CD4-positive, alpha-beta memory T cell (primary cell): ENCODE data around the gene MLLT3. TPM values are rescaled to one million over a fixed set of nuclear protein-coding genes. Genes with fewer than 3 reads are reported as not detected.

Source experiments
- CTCF ChIA-PET: fragments of 350-600 bp; sonication (Branson Sonifier 250); formaldehyde crosslinking; loops from one replicate; lab custom pipeline; 2021; ENCODE audit warnings: inconsistent platforms; ENCODE audit not compliant: partially characterized antibody; lab: Charles Lee
- POLR2A ChIA-PET: fragments of 350-600 bp; sonication (Branson Sonifier 250); formaldehyde crosslinking; loops from one replicate; lab custom pipeline; 2021; ENCODE audit not compliant: partially characterized antibody; lab: Charles Lee
- DNase-seq, 5 donors: peaks; one replicate each; pipeline versions ENCODE4 v3.0.0 to v3.0.0-alpha.2; 2020 to 2022; ENCODE audit warnings: mixed read lengths in 1 of 5
- H3K27ac ChIP-seq: one replicate; pipeline ENCODE4 v1.7.0; 2013; ENCODE audit warnings: low read depth, low read length
- H3K27me3 ChIP-seq: 2 replicates; pipeline ENCODE4 v1.7.0; 2013; ENCODE audit warnings: mild to moderate bottlenecking, low read length, moderate library complexity; ENCODE audit not compliant: insufficient read depth
- H3K36me3 ChIP-seq: 2 replicates; pipeline ENCODE4 v1.7.0; 2013; ENCODE audit warnings: mild to moderate bottlenecking, low read length, moderate library complexity; ENCODE audit not compliant: insufficient read depth
- H3K4me1 ChIP-seq: 2 replicates; pipeline ENCODE4 v1.7.0; 2013; ENCODE audit warnings: mild to moderate bottlenecking, low read length, moderate library complexity; ENCODE audit not compliant: insufficient read depth
- H3K4me3 ChIP-seq, 2 donors: one replicate each; pipeline ENCODE4 v1.7.0; 2013; ENCODE audit warnings: low read length in 2 of 2, mild to moderate bottlenecking in 1 of 2
- H3K9me3 ChIP-seq, 2 donors: one replicate each; pipeline ENCODE4 v1.7.0; 2013; ENCODE audit warnings: low read length in 2 of 2, control low read depth in 1 of 2; ENCODE audit not compliant: control insufficient read depth in 1 of 2
- H3K27ac Mint-ChIP-seq, 7 donors: one replicate each; pipeline ENCODE4 v1.8.0; 2020 to 2021; ENCODE audit warnings: mixed read lengths in 7 of 7, mild to moderate bottlenecking in 6 of 7, inconsistent platforms in 3 of 7, moderate library complexity in 3 of 7
- H3K27me3 Mint-ChIP-seq, 2 donors: one replicate each; pipeline ENCODE4 v1.8.0; 2020 to 2021; ENCODE audit warnings: mixed read lengths in 2 of 2
- H3K36me3 Mint-ChIP-seq, 2 donors: one replicate each; pipeline ENCODE4 v1.8.0; 2020 to 2021; ENCODE audit warnings: mixed read lengths in 2 of 2, inconsistent platforms in 1 of 2, mild to moderate bottlenecking in 1 of 2
- H3K4me1 Mint-ChIP-seq, 4 donors: one replicate each; pipeline ENCODE4 v1.8.0; 2020 to 2021; ENCODE audit warnings: mixed read lengths in 4 of 4, mild to moderate bottlenecking in 1 of 4
- H3K4me3 Mint-ChIP-seq, 8 donors: one replicate each; pipeline ENCODE4 v1.8.0; 2020 to 2021; ENCODE audit warnings: mixed read lengths in 8 of 8, mild to moderate bottlenecking in 7 of 8, moderate library complexity in 6 of 8, inconsistent platforms in 3 of 8
- H3K9me3 Mint-ChIP-seq, 8 donors: one replicate each; pipeline ENCODE4 v1.8.0; 2020 to 2021; ENCODE audit warnings: mixed read lengths in 8 of 8, mild to moderate bottlenecking in 5 of 8, inconsistent platforms in 3 of 8, moderate library complexity in 1 of 8
- intact Hi-C: fragments of 100-400 bp; cut with micrococcal nuclease; formaldehyde crosslinking; loops from one replicate; pipeline ENCODE4 v1.15.1; 2023
- polyA plus RNA-seq, 2 donors: library from polyadenylated mRNA; unstranded; fragments of 300-500 nt; fragmentation: Illumina TruSeq; gene quantifications; one replicate each; pipeline ENCODE4 v1.2.3, GENCODE V29; 2021
- total RNA-seq, 2 experiments: library from RNA; stranded (reverse); gene quantifications; one replicate each; pipeline ENCODE4 v1.2.3, GENCODE V29; 2021

MLLT3 gene
- total and polyA plus RNA-seq, 4 experiments from 2014 or later: 20.7 to 54.4 (median 42.5) TPM

DNA sequence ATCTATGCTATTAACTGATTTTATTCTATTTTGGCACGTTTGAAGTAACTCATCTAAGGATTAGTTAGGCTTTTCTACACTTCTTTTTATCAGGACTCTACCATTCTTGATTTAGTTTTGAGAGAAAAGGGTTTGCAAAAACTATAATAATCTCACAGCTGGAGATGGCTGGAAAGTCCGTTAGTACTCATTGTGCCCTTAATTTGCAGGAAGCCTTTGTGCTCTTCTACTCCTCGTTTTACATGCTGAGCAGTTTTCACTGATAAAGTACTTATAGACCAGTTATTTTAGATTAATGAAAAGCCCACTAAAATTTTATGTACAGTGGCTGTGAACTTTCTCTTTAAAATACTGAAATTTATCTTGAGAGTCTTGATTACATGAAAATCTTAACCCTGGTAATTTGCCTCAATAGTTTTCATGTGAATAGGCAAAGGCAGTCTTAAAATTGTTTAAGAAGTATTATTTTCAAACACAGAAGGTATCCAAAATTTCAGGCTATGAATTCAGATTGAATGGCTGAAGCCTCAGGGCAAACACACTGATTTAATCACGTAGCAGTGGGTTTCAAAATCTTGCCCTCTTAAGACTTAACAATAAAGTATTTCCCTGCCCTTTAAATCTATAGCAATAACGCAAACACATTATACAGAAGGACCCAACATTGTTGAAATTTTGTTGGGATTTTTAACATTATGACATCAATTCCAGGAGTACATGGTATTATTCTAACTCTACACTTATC lies 18.6 kb downstream of the MLLT3 start:
- H3K27ac Mint-ChIP-seq: peak overlapping the region in 4 of 7 donors; percentile 5 to 61 (median 46)
- peaks cover 3 to 18% of the 10 kb centered on the region in 2 donors for H3K36me3 Mint-ChIP-seq
- no peak overlapping the region for H3K27ac ChIP-seq
- no peaks in the 10 kb centered on the region for H3K9me3 ChIP-seq
- H3K27me3 Mint-ChIP-seq: no peaks in the 10 kb centered on the region
- no peaks in the 10 kb centered on the region for H3K36me3 ChIP-seq
- H3K4me1 ChIP-seq: peaks cover 53% of the 10 kb centered on the region
- H3K9me3 Mint-ChIP-seq: no peaks in the 10 kb centered on the region
- H3K27me3 ChIP-seq: no peaks in the 10 kb centered on the region
- H3K4me1 Mint-ChIP-seq: peaks cover 42 to 77% (median 60%) of the 10 kb centered on the region in 4 donors
- no peak for DNase-seq
- intact Hi-C loops: loop anchor here (2.0 kb wide), 1 partner anchor 19 kb away; the partner anchor contains the start of gene MLLT3
- H3K4me3 Mint-ChIP-seq: no peak overlapping the region
- POLR2A ChIA-PET: interaction anchor here (1.9 to 2.8 kb wide), 2 partner anchors 17 to 18 kb away, joined by 5 to 20 read pairs; partner anchors contain the start of gene MLLT3
- CTCF ChIA-PET: interaction anchor here (1.0 to 1.1 kb wide), 2 partner anchors 18 to 55 kb away, joined by 3 to 7 read pairs; partner anchors contain the start of gene MLLT3
- no peak overlapping the region for H3K4me3 ChIP-seq

DNA sequence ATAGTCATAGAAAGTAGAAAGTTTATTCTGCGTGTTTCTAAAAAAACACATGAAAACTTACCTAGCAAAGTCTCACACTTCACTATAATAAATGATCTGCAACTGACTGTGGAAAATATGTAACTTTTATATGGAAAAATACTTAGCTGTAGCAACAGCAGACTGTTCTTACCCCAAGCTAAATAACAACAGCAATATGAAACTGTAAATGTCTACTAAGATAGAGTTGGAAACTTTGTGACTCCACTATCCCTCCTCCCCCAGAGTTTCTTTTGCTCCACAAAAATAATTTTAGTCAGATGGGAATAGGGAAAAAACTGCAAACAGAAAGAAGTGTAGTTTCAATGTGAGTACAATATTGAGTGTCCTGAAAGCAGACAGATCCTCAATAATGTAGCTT lies 21.0 kb downstream of the MLLT3 start:
- H3K9me3 ChIP-seq: no peaks in the 10 kb centered on the region
- H3K27me3 ChIP-seq: no peaks in the 10 kb centered on the region
- H3K36me3 ChIP-seq: no peaks in the 10 kb centered on the region
- H3K4me3 Mint-ChIP-seq: no peak overlapping the region
- H3K27me3 Mint-ChIP-seq: no peaks in the 10 kb centered on the region
- POLR2A ChIA-PET: interaction anchor here (1.1 kb wide), 1 partner anchor 17 kb away, joined by 3 read pairs; no protein-coding TSS in a partner anchor
- intact Hi-C loops: no loop called here
- peak overlapping the region in 1 of 7 donors; percentile 37 for H3K27ac Mint-ChIP-seq
- H3K27ac ChIP-seq: no peak overlapping the region
- H3K9me3 Mint-ChIP-seq: no peaks in the 10 kb centered on the region
- H3K4me3 ChIP-seq: no peak overlapping the region
- H3K4me1 Mint-ChIP-seq: peaks cover 41 to 76% (median 60%) of the 10 kb centered on the region in 4 donors
- CTCF ChIA-PET: interaction anchor here (1.6 kb wide), 1 partner anchor 283 kb away, joined by 3 read pairs; no protein-coding TSS in a partner anchor
- no peak for DNase-seq
- H3K4me1 ChIP-seq: peaks cover 49% of the 10 kb centered on the region
- peaks cover 5 to 18% of the 10 kb centered on the region in 2 donors for H3K36me3 Mint-ChIP-seq

DNA sequence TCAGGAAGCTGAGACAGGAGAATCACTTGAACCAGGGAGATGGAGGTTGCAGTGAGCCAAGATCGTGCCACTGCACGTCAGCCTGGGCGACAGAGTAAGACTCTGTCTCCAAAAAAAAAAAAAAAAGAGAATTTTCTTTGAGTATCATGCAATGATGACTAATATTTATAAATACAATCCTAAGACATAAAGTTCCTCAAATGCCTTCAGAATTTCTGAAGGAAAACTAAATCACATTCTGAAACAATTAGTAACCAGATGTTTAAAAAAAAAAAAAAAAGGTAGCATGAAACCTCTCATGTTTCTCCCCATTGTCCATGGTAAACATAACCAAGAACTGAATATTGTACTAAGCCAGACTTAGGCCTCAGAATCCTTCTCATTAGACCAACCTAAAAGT lies 23.1 kb downstream of the MLLT3 start:
- Histone ChIP-seq H3K36me3 (no peaks in the 10 kb centered on the region), H3K27ac (no peak overlapping the region), H3K4me1 (peaks cover 30% of the 10 kb centered on the region), H3K27me3 (no peaks in the 10 kb centered on the region), H3K4me3 (no peak overlapping the region), H3K9me3 (no peaks in the 10 kb centered on the region)
- CTCF ChIA-PET: no interaction called here
- Mint-ChIP-seq H3K36me3 (peaks cover 7 to 26% of the 10 kb centered on the region in 2 donors), H3K27me3 (no peaks in the 10 kb centered on the region), H3K9me3 (no peaks in the 10 kb centered on the region), H3K4me3 (peak overlapping the region in 1 of 8 donors; percentile 28), H3K27ac (no peak overlapping the region), H3K4me1 (peaks cover 40 to 75% (median 57%) of the 10 kb centered on the region in 4 donors)
- no peak for DNase-seq
- intact Hi-C loops: no loop called here
- POLR2A ChIA-PET: no interaction called here

DNA sequence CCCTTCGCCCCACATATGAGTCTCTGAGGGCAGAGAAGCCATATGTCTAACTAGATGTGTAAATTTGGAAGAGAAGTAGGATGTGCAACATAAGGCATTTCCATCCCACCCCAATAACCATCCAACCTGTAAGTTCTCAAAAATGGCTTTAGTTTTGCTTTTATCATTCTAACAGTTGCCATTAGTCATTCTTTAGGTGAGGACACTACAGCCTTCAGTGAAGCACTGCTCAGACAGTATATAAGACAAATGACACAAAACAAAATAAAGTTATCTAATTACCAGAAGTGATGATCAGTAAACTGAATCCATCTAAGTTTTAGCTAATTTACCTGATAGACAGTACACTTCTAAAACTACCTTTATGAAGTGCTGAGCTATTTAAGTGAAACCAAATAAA lies 23.9 kb downstream of the MLLT3 start:
- Histone ChIP-seq H3K27me3 (no peaks in the 10 kb centered on the region), H3K9me3 (no peaks in the 10 kb centered on the region), H3K27ac (no peak overlapping the region), H3K4me1 (peaks cover 23% of the 10 kb centered on the region), H3K4me3 (no peak overlapping the region), H3K36me3 (no peaks in the 10 kb centered on the region)
- intact Hi-C loops: no loop called here
- Mint-ChIP-seq H3K27ac (peak overlapping the region in 3 of 7 donors; percentile 36 to 59 (median 44)), H3K36me3 (peaks cover 8 to 26% of the 10 kb centered on the region in 2 donors), H3K4me1 (peaks cover 34 to 71% (median 56%) of the 10 kb centered on the region in 4 donors), H3K27me3 (no peaks in the 10 kb centered on the region), H3K9me3 (no peaks in the 10 kb centered on the region), H3K4me3 (peak overlapping the region in 3 of 8 donors; percentile 5 to 76 (median 44))
- POLR2A ChIA-PET: no interaction called here
- DNase-seq: no peak
- CTCF ChIA-PET: no interaction called here

DNA sequence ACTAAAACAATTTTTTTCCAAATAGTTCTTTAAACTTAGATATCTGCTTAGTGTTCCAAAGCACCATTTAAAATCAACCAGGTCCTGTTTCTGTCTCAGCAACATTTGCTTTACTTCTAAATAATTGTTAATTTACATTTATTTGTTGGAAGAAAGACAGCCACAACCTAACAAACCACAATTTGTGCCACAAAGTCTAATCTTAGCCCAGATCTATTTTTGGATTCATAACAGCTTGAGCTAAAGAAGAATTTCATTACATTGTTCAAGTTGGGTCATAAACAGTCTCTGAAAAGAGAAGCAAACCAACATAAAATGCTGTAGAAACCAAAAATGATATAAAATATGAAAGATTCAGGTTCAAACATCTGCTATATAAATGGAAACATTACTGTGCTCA lies 24.4 kb downstream of the MLLT3 start:
- H3K36me3 ChIP-seq: no peaks in the 10 kb centered on the region
- Mint-ChIP-seq H3K4me1 (peaks cover 31 to 70% (median 55%) of the 10 kb centered on the region in 4 donors), H3K36me3 (peaks cover 9 to 26% of the 10 kb centered on the region in 2 donors), H3K4me3 (peak overlapping the region in 2 of 8 donors; percentile 5 to 76), H3K27ac (peak overlapping the region in 1 of 7 donors; percentile 59), H3K9me3 (no peaks in the 10 kb centered on the region), H3K27me3 (no peaks in the 10 kb centered on the region)
- H3K4me3 ChIP-seq: no peak overlapping the region
- H3K27me3 ChIP-seq: no peaks in the 10 kb centered on the region
- H3K9me3 ChIP-seq: no peaks in the 10 kb centered on the region
- ChIA-PET CTCF (no interaction called here), POLR2A (no interaction called here)
- DNase-seq: no peak
- peaks cover 19% of the 10 kb centered on the region for H3K4me1 ChIP-seq
- intact Hi-C loops: no loop called here
- no peak overlapping the region for H3K27ac ChIP-seq

DNA sequence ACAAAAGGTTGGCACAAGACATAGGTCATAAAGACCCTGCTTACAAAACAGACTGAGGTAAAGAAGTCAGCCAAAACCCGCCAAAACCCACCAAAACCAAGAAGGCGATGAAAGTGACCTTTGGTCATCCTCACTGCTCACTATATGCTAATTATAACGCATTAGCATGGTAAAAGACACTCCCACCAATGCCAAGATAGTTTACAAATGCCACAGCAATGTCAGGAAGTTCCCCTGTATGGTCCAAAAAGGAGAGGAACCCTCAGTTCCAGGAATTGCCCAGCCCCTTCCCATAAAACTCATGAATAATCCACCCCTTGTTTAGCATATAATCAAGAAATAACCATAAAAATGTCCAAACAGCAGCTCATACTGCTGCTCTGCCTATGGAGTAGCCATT lies 27.7 kb downstream of the MLLT3 start:
- Mint-ChIP-seq H3K36me3 (peaks cover 25 to 27% of the 10 kb centered on the region in 2 donors), H3K4me1 (peaks cover 23 to 50% (median 39%) of the 10 kb centered on the region in 4 donors), H3K4me3 (no peak overlapping the region), H3K9me3 (peaks cover 0 to 4% (median 2%) of the 10 kb centered on the region in 8 donors), H3K27ac (no peak overlapping the region), H3K27me3 (no peaks in the 10 kb centered on the region)
- intact Hi-C loops: no loop called here
- Histone ChIP-seq H3K4me3 (no peak overlapping the region), H3K9me3 (no peaks in the 10 kb centered on the region), H3K27ac (no peak overlapping the region), H3K4me1 (peaks cover 12% of the 10 kb centered on the region), H3K27me3 (no peaks in the 10 kb centered on the region), H3K36me3 (no peaks in the 10 kb centered on the region)
- POLR2A ChIA-PET: no interaction called here
- DNase-seq: no peak
- CTCF ChIA-PET: no interaction called here

DNA sequence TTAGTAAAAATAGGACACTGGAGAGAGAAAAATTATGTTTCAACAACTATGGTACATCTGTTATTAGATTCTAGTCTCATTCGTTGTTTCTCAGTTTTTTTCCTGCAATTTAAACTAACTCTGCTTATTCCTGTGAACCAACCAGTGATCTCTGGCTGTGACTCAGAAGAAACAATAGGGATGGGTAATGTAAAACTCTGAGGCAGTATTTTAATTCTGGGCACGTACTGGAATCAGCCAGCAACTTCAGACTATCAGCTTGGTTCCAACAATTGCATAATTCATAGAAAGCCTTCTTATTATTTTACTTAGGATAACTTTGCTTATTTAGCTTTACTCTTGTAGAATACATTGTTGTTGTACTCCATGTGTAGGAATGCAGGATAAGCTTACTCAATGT lies 28.8 kb downstream of the MLLT3 start:
- H3K9me3 ChIP-seq: no peaks in the 10 kb centered on the region
- H3K27me3 ChIP-seq: no peaks in the 10 kb centered on the region
- CTCF ChIA-PET: interaction anchor here (0.7 kb wide), 2 partner anchors 20 to 336 kb away, joined by 3 read pairs; no protein-coding TSS in a partner anchor
- no peaks in the 10 kb centered on the region for H3K36me3 ChIP-seq
- Mint-ChIP-seq H3K9me3 (peaks cover 0 to 4% (median 2%) of the 10 kb centered on the region in 8 donors), H3K4me3 (no peak overlapping the region), H3K36me3 (peaks cover 24 to 25% of the 10 kb centered on the region in 2 donors), H3K27ac (no peak overlapping the region), H3K27me3 (no peaks in the 10 kb centered on the region), H3K4me1 (peaks cover 19 to 41% (median 32%) of the 10 kb centered on the region in 4 donors)
- no peak overlapping the region for H3K4me3 ChIP-seq
- DNase-seq: no peak
- no peak overlapping the region for H3K27ac ChIP-seq
- peaks cover 8% of the 10 kb centered on the region for H3K4me1 ChIP-seq
- POLR2A ChIA-PET: no interaction called here
- intact Hi-C loops: no loop called here
